Tibial artery (tissue), 4 donors: ENCODE results near the gene MGRN1.
A peak's percentile ranks its signal among the peaks of the same experiment; 100 is the strongest.

Experiments used
- DNase-seq, 2 donors: peaks; one replicate each; pipeline ENCODE4 v3.0.0-alpha.2; 2019
- H3K27ac ChIP-seq, 2 donors: fragments of 200-600 bp; sonication (generic) in 1 of 2; 1 replicate in 1 of 2; 2 replicates in 1 of 2; pipeline ENCODE4 v1.5.1; 2018 to 2019; ENCODE audit warnings: mild to moderate bottlenecking in 1 of 2
- H3K27me3 ChIP-seq, 2 donors: fragments of 200-600 bp; sonication (generic) in 1 of 2; one replicate each; pipeline versions ENCODE4 v1.5.1 to v1.6.0; 2016 to 2019
- H3K36me3 ChIP-seq, 3 donors: fragments of 200-600 bp; sonication (generic) in 2 of 3; one replicate each; pipeline ENCODE4 v1.5.1; 2016 to 2019; ENCODE audit warnings: mild to moderate bottlenecking in 2 of 3
- H3K4me1 ChIP-seq, 4 donors: fragments of 200-600 bp; sonication (generic) in 2 of 4; 1 replicate in 3 of 4; 2 replicates in 1 of 4; pipeline ENCODE4 v1.5.1; 2016 to 2019
- H3K4me3 ChIP-seq, 2 donors: fragments of 200-600 bp; sonication (generic) in 1 of 2; 1 replicate in 1 of 2; 2 replicates in 1 of 2; pipeline ENCODE4 v1.5.1; 2018 to 2019; ENCODE audit warnings: mild to moderate bottlenecking in 2 of 2
- H3K9me3 ChIP-seq, 3 donors: fragments of 200-600 bp; sonication (generic) in 1 of 3; one replicate each; pipeline ENCODE4 v1.5.1; 2016 to 2019
- intact Hi-C: fragments of 100-400 bp; cut with DNase I; formaldehyde crosslinking; loops from one replicate; pipeline ENCODE4 v1.15.0; 2023; ENCODE audit warnings: low total_unique reads
- TF ChIP-seq, protein P1 (sequence below), 2 experiments: fragments of 200-600 bp in 1 of 2; fragments of 450-650 bp in 1 of 2; IDR thresholded peaks; one replicate each; pipeline ENCODE4 v1.5.1; 2017 to 2019; ENCODE audit warnings: antibody characterized with exemption in 2 of 2, mild to moderate bottlenecking in 1 of 2, moderate library complexity in 1 of 2

The MGRN1 gene

DNA sequence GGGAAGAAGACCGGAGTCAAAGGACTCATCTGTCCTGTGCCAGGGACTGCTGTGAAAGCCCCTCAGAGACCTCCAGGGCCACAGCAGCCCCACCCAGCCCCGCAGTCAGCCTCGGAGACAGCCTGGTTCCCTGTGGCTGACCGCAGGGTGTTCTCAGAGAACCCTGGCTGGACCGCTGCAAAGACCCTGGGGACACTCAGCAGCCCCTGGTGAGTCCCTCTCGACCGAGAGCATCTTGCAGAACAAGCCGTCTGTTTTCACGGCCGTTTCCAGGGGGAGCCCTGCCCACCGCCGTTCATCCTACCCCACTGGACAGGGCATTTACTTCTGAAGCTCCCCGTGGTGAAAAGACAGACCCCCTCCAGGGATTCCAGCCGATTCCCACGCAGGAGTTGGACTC, 20.2 kb upstream of the MGRN1 start:
- peaks cover 0 to 32% of the 10 kb centered on the region in 2 donors for H3K27me3 ChIP-seq
- intact Hi-C loops = no loop called here
- TF ChIP-seq, protein P1, sequence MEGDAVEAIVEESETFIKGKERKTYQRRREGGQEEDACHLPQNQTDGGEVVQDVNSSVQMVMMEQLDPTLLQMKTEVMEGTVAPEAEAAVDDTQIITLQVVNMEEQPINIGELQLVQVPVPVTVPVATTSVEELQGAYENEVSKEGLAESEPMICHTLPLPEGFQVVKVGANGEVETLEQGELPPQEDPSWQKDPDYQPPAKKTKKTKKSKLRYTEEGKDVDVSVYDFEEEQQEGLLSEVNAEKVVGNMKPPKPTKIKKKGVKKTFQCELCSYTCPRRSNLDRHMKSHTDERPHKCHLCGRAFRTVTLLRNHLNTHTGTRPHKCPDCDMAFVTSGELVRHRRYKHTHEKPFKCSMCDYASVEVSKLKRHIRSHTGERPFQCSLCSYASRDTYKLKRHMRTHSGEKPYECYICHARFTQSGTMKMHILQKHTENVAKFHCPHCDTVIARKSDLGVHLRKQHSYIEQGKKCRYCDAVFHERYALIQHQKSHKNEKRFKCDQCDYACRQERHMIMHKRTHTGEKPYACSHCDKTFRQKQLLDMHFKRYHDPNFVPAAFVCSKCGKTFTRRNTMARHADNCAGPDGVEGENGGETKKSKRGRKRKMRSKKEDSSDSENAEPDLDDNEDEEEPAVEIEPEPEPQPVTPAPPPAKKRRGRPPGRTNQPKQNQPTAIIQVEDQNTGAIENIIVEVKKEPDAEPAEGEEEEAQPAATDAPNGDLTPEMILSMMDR (IDR thresholded peaks at IDR 0.05) = no peak

DNA sequence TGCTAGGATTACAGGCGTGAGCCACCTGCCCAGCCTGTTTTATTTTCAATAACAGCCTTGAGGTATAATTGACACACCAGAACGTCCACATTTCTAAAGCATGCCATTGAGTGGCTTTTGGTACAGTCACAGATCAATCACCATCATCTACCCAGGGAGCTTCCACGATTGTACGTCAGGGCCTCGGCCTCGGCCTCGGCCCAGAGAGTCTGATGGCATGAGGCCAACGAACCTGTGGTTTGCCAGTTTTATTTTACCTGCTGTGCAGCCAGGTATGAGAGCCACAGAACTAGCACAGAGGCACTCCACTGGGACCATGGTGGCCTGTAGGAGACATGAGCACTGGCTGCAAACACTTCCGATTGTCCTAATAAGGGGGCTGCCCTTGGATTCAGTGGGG, 18.3 kb upstream of the MGRN1 start:
- intact Hi-C loops = no loop called here
- peaks cover 0 to 17% of the 10 kb centered on the region in 2 donors for H3K27me3 ChIP-seq
- DNase-seq = no peak
- peaks cover 0 to 24% (median 12%) of the 10 kb centered on the region in 4 donors for H3K4me1 ChIP-seq
- H3K4me3 ChIP-seq = no peak overlapping the region
- no peaks in the 10 kb centered on the region for H3K9me3 ChIP-seq
- H3K36me3 ChIP-seq = peaks cover 24 to 39% (median 32%) of the 10 kb centered on the region in 3 donors
- no peak overlapping the region for H3K27ac ChIP-seq
- TF ChIP-seq, protein P1 (IDR thresholded peaks at IDR 0.05) = no peak

More for the DNA sequence above, 20.2 kb upstream of the MGRN1 start:
- Histone ChIP-seq H3K4me3 (no peak overlapping the region), H3K27ac (no peak overlapping the region), H3K4me1 (peaks cover 0 to 16% (median 8%) of the 10 kb centered on the region in 4 donors), H3K9me3 (no peaks in the 10 kb centered on the region), H3K36me3 (peaks cover 16 to 28% (median 25%) of the 10 kb centered on the region in 3 donors)
- DNase-seq = no peak

DNA sequence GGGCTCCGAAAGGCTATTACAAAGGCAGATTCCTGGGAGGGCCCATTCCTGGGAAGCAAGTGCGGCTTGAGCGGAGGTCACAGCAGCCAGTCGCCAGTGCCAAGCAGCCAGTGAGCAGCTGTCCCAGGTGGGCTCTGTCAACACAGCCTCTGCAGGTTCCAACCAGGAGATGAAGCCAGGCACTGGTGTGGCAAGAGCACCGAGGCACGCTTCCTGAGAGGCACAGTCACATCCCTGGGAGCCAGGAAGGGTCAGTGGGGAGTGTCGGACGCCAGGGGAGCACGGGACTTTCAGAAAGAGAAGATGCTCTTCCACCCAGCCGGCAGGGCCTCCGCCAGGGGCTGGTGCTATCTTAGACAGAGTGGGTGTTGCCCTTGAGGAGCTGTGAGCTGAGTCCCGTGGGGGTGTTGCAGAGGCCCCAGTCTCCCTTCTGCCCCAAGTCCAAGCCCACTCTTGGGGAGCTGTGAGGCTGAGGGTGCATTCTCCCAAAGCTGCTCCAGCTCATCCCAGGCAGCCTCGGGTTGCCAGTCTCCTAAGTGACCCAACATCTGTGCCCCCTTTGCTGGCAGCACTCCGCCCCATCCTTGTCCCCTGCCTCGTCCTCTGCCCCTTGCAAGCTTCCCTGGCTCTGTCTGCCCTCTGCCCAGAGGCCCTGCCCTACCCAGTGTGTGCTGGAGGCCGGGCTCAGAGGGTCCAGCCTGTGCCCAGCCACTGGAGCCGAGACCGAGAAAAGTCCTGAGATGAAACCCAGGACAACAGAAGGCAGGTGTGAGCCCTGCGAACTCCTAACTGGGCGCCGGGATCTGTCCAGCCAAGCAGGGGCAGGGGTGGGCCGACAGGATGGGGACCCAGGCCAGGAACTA, 16.6 kb upstream of the MGRN1 start:
- Histone ChIP-seq H3K27me3 (no peaks in the 10 kb centered on the region), H3K4me3 (no peak overlapping the region), H3K36me3 (peaks cover 24 to 39% (median 32%) of the 10 kb centered on the region in 3 donors), H3K4me1 (peaks cover 0 to 31% (median 25%) of the 10 kb centered on the region in 4 donors), H3K27ac (no peak overlapping the region), H3K9me3 (no peaks in the 10 kb centered on the region)
- no peak for DNase-seq
- intact Hi-C loops = no loop called here
- TF ChIP-seq, protein P1 (IDR thresholded peaks at IDR 0.05) = no peak

DNA sequence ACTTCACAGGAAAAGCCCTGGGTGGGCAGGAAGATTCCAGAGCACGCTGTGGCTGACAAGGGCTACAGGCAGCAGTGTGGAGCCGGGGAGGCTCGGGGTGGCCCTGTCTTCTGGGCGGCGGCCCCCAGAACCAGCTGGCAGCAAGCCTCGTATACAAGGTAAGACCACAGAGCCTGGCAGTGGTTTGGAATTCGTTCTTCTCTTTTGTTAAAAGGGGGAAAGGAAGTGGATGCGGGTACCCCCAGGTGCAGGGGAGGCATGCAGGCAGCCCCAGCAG, 16.0 kb upstream of the MGRN1 start:
- Histone ChIP-seq H3K4me3 (no peak overlapping the region), H3K9me3 (no peaks in the 10 kb centered on the region), H3K27ac (no peak overlapping the region), H3K36me3 (peaks cover 24 to 39% (median 32%) of the 10 kb centered on the region in 3 donors), H3K27me3 (no peaks in the 10 kb centered on the region), H3K4me1 (peaks cover 0 to 37% (median 31%) of the 10 kb centered on the region in 4 donors)
- intact Hi-C loops = no loop called here
- no peak for DNase-seq
- TF ChIP-seq, protein P1 (IDR thresholded peaks at IDR 0.05) = no peak

DNA sequence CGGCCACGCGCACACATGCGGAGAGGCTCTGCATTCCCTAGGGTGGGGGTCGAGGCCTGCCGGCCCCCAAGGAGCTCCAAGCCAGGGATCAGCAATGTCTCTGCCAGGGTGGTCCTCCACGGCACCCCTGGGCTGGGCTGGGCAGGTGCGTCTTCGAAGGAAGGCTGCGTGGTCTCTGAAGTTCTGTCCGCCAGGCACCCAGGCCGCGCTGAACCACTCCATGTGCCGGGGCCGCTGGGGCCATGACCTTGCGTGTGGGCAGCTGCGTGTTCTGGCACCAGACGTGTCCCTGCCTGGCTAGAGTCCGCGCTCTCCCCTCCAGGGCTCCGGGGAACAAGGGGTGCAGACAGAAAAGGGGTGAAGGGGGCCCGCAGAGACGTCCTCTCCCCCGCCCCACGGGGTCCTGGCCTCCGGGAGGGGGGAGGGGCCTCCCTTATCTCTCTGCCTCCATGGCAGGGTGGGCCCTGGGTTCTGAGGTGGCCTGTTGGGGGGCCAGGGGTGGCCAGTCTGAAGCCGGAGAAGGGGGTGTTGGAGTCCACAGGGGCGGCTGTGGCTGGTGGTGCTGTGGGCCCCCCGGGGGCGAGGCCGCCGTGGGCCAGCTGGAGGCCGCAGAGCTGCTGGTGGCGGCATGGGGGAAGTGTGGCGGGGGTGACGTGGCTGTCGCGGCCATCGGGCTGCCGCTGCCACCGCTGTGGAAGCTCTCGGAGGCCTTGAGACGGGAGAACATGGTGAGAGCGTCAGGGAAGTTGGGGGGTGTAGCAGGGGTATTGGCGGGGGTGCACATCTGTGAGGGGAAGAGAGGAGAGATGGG, 15.2 kb upstream of the MGRN1 start:
- DNase-seq = peak in 1 of 2 donors; percentile 62
- peaks cover 0 to 39% (median 31%) of the 10 kb centered on the region in 4 donors for H3K4me1 ChIP-seq
- H3K27me3 ChIP-seq = no peaks in the 10 kb centered on the region
- peaks cover 24 to 39% (median 32%) of the 10 kb centered on the region in 3 donors for H3K36me3 ChIP-seq
- TF ChIP-seq, protein P1 (IDR thresholded peaks at IDR 0.05) = no peak
- intact Hi-C loops = loop anchor here (2.0 to 10.0 kb wide), 2 partner anchors 75 to 135 kb away; partner anchors contain the start of genes HMOX2 and NMRAL1
- no peak overlapping the region for H3K4me3 ChIP-seq
- no peaks in the 10 kb centered on the region for H3K9me3 ChIP-seq
- no peak overlapping the region for H3K27ac ChIP-seq
